OCI-M1 (cell line): ENCODE measurements around the gene CD53.
A peak's percentile ranks its signal among the peaks of the same experiment; 100 is the strongest.
"Not testable (repeated sequence)": the region's sequence is repeated elsewhere in the genome, so short reads cannot be mapped to it uniquely, and the experiment has no call there.

Source experiments
- DNase-seq: peaks from one replicate; lab custom pipeline; 2025; lab: John Stamatoyannopoulos, UW

CD53 gene

GRCh38 chr1:110872745-110873720 is at the start of gene CD53:
Gene CD53 (plus strand): TSS chr1:110873148. CDS start chr1:110891409, 18,261 bp downstream.
- peak; percentile 92 for DNase-seq

GRCh38 chr1:110824192-110824591 is 48.8 kb upstream of the CD53 start:
- DNase-seq: no peak

GRCh38 chr1:110829955-110830553 is 42.9 kb upstream of the CD53 start:
- peak; percentile 67 for DNase-seq

- not testable (repeated sequence) for DNase-seq
Measured at GRCh38 chr1:110833779-110834178, 39.2 kb upstream of the CD53 start.

GRCh38 chr1:110846861-110847260 is 26.1 kb upstream of the CD53 start:
- peak; percentile 11 for DNase-seq

GRCh38 chr1:110850145-110850544 is 22.8 kb upstream of the CD53 start:
- DNase-seq: no peak

- no peak for DNase-seq
Measured at GRCh38 chr1:110850627-110851026, 22.3 kb upstream of the CD53 start.

GRCh38 chr1:110853135-110853534 is 19.8 kb upstream of the CD53 start:
- no peak for DNase-seq

- DNase-seq: no peak
Measured at GRCh38 chr1:110856410-110856809, 16.5 kb upstream of the CD53 start.

- DNase-seq: peak; percentile 69
Measured at GRCh38 chr1:110857964-110858948, 14.7 kb upstream of the CD53 start.

- no peak for DNase-seq
Measured at GRCh38 chr1:110859062-110859461, 13.9 kb upstream of the CD53 start.

- no peak for DNase-seq
Measured at GRCh38 chr1:110860174-110860573, 12.8 kb upstream of the CD53 start.

- DNase-seq: not testable (repeated sequence)
Measured at GRCh38 chr1:110860620-110861019, 12.3 kb upstream of the CD53 start.

- not testable (repeated sequence) for DNase-seq
Measured at GRCh38 chr1:110861942-110862341, 11.0 kb upstream of the CD53 start.

GRCh38 chr1:110864287-110864686 is 8.7 kb upstream of the CD53 start:
- DNase-seq: peak; percentile 55

- DNase-seq: no peak
Measured at GRCh38 chr1:110870721-110871388, 2.1 kb upstream of the CD53 start.

- DNase-seq: peak; percentile 67
Measured at GRCh38 chr1:110872366-110872744, 593 bp upstream of the CD53 start.

GRCh38 chr1:110873856-110874255 is 908 bp downstream of the CD53 start:
- DNase-seq: peak; percentile 56

GRCh38 chr1:110874324-110875215 is 1.6 kb downstream of the CD53 start:
- peak; percentile 75 for DNase-seq

- DNase-seq: peak; percentile 84
Measured at GRCh38 chr1:110875216-110875731, 2.3 kb downstream of the CD53 start.
